HG03520 (cell line): ENCODE measurements around the gene ACVR1B.

Source experiments
- ATAC-seq: cut with Tn5 transposase; IDR thresholded peaks from one replicate; pipeline ENCODE4 v1.9.1; 2021; ENCODE audit warnings: mild to moderate bottlenecking, moderate library complexity; ENCODE audit not compliant: unreplicated experiment

Gene ACVR1B

GRCh38 chr12:51917041-51917590 lies 34.4 kb upstream of the ACVR1B start:
- no peak for ATAC-seq

- ATAC-seq: no peak
Measured at GRCh38 chr12:51917746-51918453, 33.6 kb upstream of the ACVR1B start.

GRCh38 chr12:51920046-51920445 lies 31.5 kb upstream of the ACVR1B start:
- no peak for ATAC-seq

DNA sequence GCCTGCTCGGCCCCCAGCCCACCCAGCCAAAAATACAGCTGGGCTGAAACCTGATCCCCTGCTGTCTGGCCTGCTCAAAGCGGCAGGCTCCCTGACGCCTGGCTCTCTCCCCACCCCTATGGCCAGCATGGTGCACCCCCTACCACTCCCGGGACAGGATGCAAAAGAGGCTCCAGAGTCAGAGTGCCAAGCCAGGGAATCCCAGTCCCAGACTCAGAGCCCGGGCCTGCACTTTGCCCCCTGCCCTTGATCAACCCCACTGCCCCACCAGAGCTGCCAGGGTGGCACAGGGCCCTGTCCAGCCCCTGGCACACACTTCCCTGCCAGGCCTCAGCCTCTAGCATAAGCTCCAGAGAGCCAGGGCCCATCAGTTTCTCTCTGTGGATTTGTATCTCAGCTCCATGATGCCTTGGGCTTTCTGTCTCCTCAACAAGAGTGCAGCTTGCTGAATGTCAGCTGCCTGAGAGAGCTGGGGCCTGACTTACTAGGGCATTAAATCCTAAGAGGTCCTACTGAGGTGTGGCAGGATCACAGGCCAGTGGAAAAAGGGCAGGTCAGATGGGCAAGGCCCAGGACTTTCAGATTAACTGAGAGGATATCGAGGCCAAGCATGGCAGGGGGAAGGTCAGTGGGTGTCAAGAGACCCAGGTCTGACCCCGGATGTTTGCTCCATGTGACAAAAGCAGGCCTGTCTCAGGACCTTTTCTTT lies 30.3 kb upstream of the ACVR1B start:
- ATAC-seq: no peak

- no peak for ATAC-seq
Measured at GRCh38 chr12:51922146-51922545, 29.4 kb upstream of the ACVR1B start.

DNA sequence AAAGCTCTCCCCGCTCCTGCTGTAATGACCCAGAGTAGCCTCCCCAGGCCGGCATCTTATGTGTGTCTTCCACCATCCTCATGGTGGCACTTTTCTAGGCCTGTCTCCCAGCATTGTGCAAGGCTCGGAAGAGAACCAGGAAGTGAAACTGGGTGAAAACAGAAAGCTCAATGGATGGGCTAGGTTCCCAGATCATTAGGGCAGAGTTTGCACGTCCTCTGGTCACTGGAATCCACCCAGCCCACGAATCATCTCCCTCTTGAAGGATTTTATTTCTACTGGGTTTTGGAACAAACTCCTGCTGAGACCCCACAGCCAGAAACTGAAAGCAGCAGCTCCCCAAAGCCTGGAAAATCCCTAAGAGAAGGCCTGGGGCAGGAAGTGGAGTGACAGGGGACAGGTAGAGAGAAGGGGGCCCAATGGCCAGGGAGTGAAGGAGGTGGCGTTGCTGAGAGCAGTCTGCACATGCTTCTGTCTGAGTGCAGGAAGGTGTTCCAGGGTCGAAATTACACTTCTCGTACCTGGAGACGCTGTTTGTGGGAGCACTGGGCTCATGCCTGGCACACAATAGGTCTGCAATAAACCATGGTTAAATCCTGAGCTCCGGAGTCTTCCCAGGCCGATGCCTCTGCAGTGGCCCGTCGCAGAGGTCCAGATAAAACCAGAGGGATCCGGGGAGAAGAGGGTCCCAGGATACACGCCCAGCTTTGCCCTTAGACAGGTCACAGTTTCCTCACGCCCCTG lies 28.6 kb upstream of the ACVR1B start:
- no peak for ATAC-seq

- ATAC-seq: no peak
Measured at GRCh38 chr12:51923506-51924365, 27.8 kb upstream of the ACVR1B start.

DNA sequence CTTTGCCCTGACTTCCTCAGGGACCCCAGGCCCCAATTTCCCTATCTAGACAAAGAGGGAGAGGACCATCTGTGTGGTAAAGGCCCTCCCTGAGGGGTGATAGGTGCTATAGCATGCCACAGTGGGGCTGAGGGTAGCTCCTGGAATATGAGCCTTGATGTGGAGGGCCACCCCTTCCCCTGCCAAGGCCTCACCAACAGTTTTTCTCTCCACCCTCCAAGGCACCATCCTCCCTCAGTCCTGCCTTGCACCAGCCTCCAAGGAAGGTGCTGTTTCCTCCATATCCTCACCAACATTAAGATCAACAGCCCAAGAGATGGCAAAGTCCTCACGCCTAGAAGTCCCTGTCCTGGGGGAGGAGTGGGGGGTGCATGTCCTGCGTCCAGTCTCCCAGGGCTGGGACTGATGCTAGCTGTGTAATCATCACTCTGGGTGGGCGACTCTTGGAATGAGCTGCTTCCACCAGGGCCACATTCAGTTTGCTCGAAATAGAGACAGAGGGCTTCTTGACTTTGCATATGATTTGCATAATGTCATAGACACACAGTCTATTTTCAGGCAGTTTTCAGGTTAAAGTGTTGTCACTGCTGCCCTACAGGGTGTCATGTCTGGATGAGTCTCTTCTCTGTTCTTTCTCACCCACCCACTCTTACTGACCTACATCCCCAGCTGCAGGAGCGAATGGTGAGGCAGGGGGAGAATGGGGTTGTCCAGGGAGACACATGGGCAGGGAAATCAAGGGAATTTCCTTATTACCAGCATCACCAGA lies 26.8 kb upstream of the ACVR1B start:
- ATAC-seq: no peak

- no peak for ATAC-seq
Measured at GRCh38 chr12:51925346-51926063, 26.0 kb upstream of the ACVR1B start.

DNA sequence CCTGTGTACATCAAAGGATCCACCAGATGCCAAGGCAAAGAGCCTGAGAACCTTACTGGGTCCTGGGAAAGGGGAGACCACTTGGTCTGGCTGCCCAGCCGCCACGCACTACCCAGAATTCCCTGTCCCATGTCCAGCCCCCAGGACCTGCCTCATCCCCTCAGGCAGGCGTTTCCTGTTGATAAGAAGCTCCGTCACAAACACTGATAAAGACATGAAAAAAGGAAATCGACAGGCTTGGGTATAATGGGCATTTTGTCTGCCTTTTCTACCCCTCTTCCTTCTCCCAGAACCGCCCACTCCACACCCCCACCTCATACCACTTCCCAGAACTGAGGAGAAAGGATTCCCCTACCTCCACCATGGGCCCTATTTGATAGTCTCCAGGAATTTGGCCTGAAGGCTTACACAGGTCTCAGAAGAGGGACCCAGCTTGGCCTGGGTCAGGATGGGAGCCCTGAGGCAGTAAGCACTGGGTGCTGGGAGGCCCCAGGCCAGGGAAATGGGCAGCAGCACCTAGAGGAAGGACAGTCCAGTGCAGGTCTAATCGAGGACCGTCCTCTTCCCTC lies 25.4 kb upstream of the ACVR1B start:
- ATAC-seq: no peak

DNA sequence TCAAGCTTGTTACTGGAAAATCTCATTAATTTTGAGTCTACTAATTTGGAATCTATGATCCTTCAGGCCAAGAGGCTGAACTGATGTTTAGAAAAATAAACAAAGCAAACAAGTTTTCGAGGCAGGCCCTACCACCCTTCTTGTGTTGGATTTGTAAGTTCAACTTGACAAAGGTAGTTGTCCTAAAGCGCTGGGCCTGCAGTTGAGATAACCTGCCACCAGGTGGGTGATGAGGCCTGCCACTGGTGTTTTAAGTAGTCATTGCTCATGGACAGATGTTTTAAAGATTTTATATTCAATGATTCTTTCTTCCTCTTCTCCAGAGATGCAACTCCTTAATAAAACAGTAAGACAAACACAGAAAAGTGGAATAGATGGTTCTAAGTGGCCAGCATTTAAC lies 24.8 kb upstream of the ACVR1B start:
- ATAC-seq: no peak

- ATAC-seq: no peak
Measured at GRCh38 chr12:51932218-51933076, 19.1 kb upstream of the ACVR1B start.

- no peak for ATAC-seq
Measured at GRCh38 chr12:51934080-51934479, 17.4 kb upstream of the ACVR1B start.

- no peak for ATAC-seq
Measured at GRCh38 chr12:51937926-51938325, 13.6 kb upstream of the ACVR1B start.

- ATAC-seq: no peak
Measured at GRCh38 chr12:51938726-51939125, 12.8 kb upstream of the ACVR1B start.

GRCh38 chr12:51941011-51941581 lies 10.4 kb upstream of the ACVR1B start:
- no peak for ATAC-seq

DNA sequence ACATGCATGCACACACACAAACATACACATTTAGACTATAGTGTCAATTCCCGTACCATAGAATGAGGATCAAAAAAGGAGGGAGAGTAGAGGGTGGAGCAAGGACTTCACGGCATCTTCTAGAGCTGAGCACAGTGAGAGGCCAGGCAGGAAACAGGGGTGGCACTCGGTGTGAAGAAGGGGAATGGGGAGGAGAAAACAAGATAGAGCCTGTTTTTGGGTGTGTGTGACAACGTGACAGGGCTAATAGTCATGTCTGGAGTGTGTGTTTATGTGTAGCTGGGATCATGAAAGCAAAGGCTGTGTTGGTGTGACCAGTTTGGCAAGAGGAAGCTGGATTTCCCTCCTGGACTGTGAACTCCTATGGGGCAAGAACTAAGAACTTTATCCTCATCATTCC lies 9.9 kb upstream of the ACVR1B start:
- no peak for ATAC-seq

- ATAC-seq: no peak
Measured at GRCh38 chr12:51942056-51942455, 9.4 kb upstream of the ACVR1B start.
